ENCODE measurements around the gene SERPINB6. TPM values are rescaled to one million over a fixed set of nuclear protein-coding genes. Genes with fewer than 3 reads are reported as not detected.
A peak's percentile ranks its signal among the peaks of the same experiment; 100 is the strongest.
"Not testable (repeated sequence)": the region's sequence is repeated elsewhere in the genome, so short reads cannot be mapped to it uniquely, and the experiment has no call there.

Gene SERPINB6
- total RNA-seq, 2 experiments from 2014 or later: 13.2 TPM; not detected in 1

GRCh38 chr6:2942914-2943563 is 28.3 kb downstream of the SERPINB6 start:
- H3K4me2 ChIP-seq (ENCODE audit: low read length): peak overlapping the region; percentile 83
- POLR2A ChIA-PET: interaction anchor here (0.8 to 3.1 kb wide), 14 partner anchors 9 to 174 kb away, joined by 3 to 18 read pairs (median 6); no protein-coding TSS in a partner anchor
- peak overlapping the region; percentile 92 for H2AFZ ChIP-seq (ENCODE audit: low read length)

DNA sequence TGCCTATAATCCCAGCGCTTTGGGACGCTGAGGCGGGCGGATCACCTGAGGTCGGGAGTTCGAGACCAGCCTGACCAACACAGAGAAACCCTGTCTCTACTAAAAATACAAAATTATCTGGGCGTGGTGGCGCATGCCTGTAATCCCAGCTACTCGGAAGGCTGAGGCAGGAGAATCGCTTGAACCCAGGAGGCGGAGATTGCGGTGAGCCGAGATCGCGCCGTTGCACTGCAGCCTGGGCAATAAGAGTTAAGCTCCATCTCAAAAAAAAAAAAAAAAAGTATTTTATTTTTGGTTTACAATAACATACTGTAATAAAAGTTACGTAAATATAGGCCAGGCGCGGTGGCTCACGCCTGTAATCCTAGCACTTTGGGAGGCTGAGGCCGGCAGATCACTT is 29.3 kb downstream of the SERPINB6 start:
- intact Hi-C loops (cut with micrococcal nuclease; ENCODE audit: unreplicated experiment): loop anchor here (2.0 kb wide), 2 partner anchors 47 to 127 kb away; partner anchors contain the start of gene RIPK1
- POLR2A ChIA-PET: interaction anchor here (0.6 to 3.1 kb wide), 10 partner anchors 8 to 173 kb away, joined by 3 to 18 read pairs (median 4); no protein-coding TSS in a partner anchor
- H3K9me3 ChIP-seq (ENCODE audit: low read length); H4K20me1 ChIP-seq (ENCODE audit: insufficient read depth, low read length); H3K36me3 ChIP-seq (ENCODE audit: insufficient read depth, low read length); DNase-seq (ENCODE audit: low spot score); H3K79me2 ChIP-seq (ENCODE audit: insufficient read depth, low read depth, low read length); H3K9me2 ChIP-seq (ENCODE audit: insufficient read depth, low read length); BruUV-seq (replicated peaks): not testable (repeated sequence)
- H3K4me1 ChIP-seq (ENCODE audit: insufficient read depth, low read length, poor library complexity, severe bottlenecking): peaks cover 73% of the 10 kb centered on the region
- peak overlapping the region; percentile 56 for H3K4me3 ChIP-seq (ENCODE audit: low read depth, low read length, poor library complexity, severe bottlenecking)
- H2AFZ ChIP-seq (ENCODE audit: low read length): peak overlapping the region; percentile 92; the same call in 1 of the 2 replicates
- CTCF ChIA-PET (ENCODE audit: unreplicated experiment): interaction anchor here (2.9 kb wide), 1 partner anchor 10 kb away, joined by 20 read pairs; no protein-coding TSS in a partner anchor
- H3K27ac ChIP-seq (ENCODE audit: low read depth, low read length, poor library complexity, severe bottlenecking): peak overlapping the region; percentile 87
- H3K4me2 ChIP-seq (ENCODE audit: low read length): peak overlapping the region; percentile 83

More at GRCh38 chr6:2942914-2943563, 28.3 kb downstream of the SERPINB6 start:
- Histone ChIP-seq H3K27ac (ENCODE audit: low read depth, low read length, poor library complexity, severe bottlenecking) (peak overlapping the region; percentile 87), H3K9me3 (ENCODE audit: low read length) (no peaks in the 10 kb centered on the region; the same call in 1 of the 2 replicates), H3K4me3 (ENCODE audit: low read depth, low read length, poor library complexity, severe bottlenecking) (peak overlapping the region; percentile 56), H3K36me3 (ENCODE audit: insufficient read depth, low read length) (no peaks in the 10 kb centered on the region), H3K79me2 (ENCODE audit: insufficient read depth, low read depth, low read length) (no peaks in the 10 kb centered on the region), H4K20me1 (ENCODE audit: insufficient read depth, low read length) (no peaks in the 10 kb centered on the region), H3K9me2 (ENCODE audit: insufficient read depth, low read length) (no peaks in the 10 kb centered on the region), H3K4me1 (ENCODE audit: insufficient read depth, low read length, poor library complexity, severe bottlenecking) (peaks cover 80% of the 10 kb centered on the region)
- no peak for TF ChIP-seq EZH2phosphoT487 (IDR thresholded peaks at IDR 0.05; ENCODE audit: borderline replicate concordance, low read depth, low read length)
- TF ChIP-seq, protein P1, sequence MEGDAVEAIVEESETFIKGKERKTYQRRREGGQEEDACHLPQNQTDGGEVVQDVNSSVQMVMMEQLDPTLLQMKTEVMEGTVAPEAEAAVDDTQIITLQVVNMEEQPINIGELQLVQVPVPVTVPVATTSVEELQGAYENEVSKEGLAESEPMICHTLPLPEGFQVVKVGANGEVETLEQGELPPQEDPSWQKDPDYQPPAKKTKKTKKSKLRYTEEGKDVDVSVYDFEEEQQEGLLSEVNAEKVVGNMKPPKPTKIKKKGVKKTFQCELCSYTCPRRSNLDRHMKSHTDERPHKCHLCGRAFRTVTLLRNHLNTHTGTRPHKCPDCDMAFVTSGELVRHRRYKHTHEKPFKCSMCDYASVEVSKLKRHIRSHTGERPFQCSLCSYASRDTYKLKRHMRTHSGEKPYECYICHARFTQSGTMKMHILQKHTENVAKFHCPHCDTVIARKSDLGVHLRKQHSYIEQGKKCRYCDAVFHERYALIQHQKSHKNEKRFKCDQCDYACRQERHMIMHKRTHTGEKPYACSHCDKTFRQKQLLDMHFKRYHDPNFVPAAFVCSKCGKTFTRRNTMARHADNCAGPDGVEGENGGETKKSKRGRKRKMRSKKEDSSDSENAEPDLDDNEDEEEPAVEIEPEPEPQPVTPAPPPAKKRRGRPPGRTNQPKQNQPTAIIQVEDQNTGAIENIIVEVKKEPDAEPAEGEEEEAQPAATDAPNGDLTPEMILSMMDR (conservative IDR thresholded peaks at IDR 0.05; ENCODE audit: low read length): no peak
- no TSS peak for BruUV-seq (replicated peaks)
- peak; percentile 62 for DNase-seq (ENCODE audit: low spot score)
- intact Hi-C loops (cut with micrococcal nuclease; ENCODE audit: unreplicated experiment): loop anchor here (2.0 kb wide), 2 partner anchors 46 to 126 kb away; partner anchors contain the start of gene RIPK1
- CTCF ChIA-PET (ENCODE audit: unreplicated experiment): interaction anchor here (0.6 to 2.9 kb wide), 3 partner anchors 9 to 80 kb away, joined by 3 to 20 read pairs (median 3); no protein-coding TSS in a partner anchor

DNA sequence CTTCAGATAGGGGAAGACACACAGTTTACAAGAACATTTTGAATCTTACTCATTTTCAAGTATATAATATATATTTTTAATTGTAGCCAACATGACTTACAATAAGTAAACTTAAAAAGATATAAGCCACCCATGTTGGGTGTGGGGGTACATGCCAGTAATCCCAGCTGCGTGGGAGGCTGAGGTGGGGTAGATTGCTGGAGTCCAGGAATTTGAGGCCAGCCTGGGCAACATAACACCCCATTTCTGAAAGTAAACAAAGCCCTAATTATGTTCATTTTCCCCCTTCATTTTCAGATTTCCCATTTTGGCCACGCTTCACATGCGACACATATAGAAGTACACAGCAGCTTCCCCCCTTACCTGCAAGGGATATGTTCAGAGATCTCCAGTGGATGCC is 30.5 kb downstream of the SERPINB6 start:
- H3K4me3 ChIP-seq (ENCODE audit: low read depth, low read length, poor library complexity, severe bottlenecking): no peak overlapping the region
- H3K36me3 ChIP-seq (ENCODE audit: insufficient read depth, low read length): no peaks in the 10 kb centered on the region
- no peaks in the 10 kb centered on the region for H3K9me2 ChIP-seq (ENCODE audit: insufficient read depth, low read length)
- H3K4me1 ChIP-seq (ENCODE audit: insufficient read depth, low read length, poor library complexity, severe bottlenecking): peaks cover 61% of the 10 kb centered on the region
- H3K27ac ChIP-seq (ENCODE audit: low read depth, low read length, poor library complexity, severe bottlenecking): peak overlapping the region; percentile 38
- no peak overlapping the region for H3K4me2 ChIP-seq (ENCODE audit: low read length)
- no peaks in the 10 kb centered on the region for H3K79me2 ChIP-seq (ENCODE audit: insufficient read depth, low read depth, low read length)
- H3K9me3 ChIP-seq (ENCODE audit: low read length): no peaks in the 10 kb centered on the region; the same call in 1 of the 2 replicates
- TF ChIP-seq, protein P1 (conservative IDR thresholded peaks at IDR 0.05; ENCODE audit: low read length): no peak
- no peak for TF ChIP-seq EZH2phosphoT487 (IDR thresholded peaks at IDR 0.05; ENCODE audit: borderline replicate concordance, low read depth, low read length)
- H4K20me1 ChIP-seq (ENCODE audit: insufficient read depth, low read length): no peaks in the 10 kb centered on the region
- POLR2A ChIA-PET: interaction anchor here (1.3 kb wide), 1 partner anchor 94 kb away, joined by 3 read pairs; no protein-coding TSS in a partner anchor
- 0 out of 2 replicates have a peak overlapping the region, but pooled peaks have one; percentile 52 for H2AFZ ChIP-seq (ENCODE audit: low read length)
- no TSS peak for BruUV-seq (replicated peaks)
- intact Hi-C loops (cut with micrococcal nuclease; ENCODE audit: unreplicated experiment): no loop called here
- DNase-seq (ENCODE audit: low spot score): no peak
- CTCF ChIA-PET (ENCODE audit: unreplicated experiment): no interaction called here

Measured in OCI-LY7 (cell line).